ENCODE results near the gene IL1RAP.

- TF ChIP-seq CTCF (IDR thresholded peaks at IDR 0.05; ENCODE audit: insufficient read depth, low read length, poor library complexity, severe bottlenecking) (no peak), EZH2phosphoT487 (conservative IDR thresholded peaks at IDR 0.05; ENCODE audit: low read length) (no peak)
Measured at GRCh38 chr3:190666821-190667220, 152.9 kb downstream of the IL1RAP start.
